GM18951 (cell line): ENCODE measurements around the gene RASA3.

Experiments used
- POLR2A ChIP-seq: IDR thresholded peaks from 4 replicates; pipeline ENCODE4 v1.6.1; 2011; ENCODE audit warnings: mild to moderate bottlenecking; ENCODE audit not compliant: insufficient read length, insufficient read depth; ENCODE audit errors: extremely low read depth
- in situ Hi-C: fragments of 300-500 bp; cut with MboI; formaldehyde crosslinking; loops from one replicate; pipeline ENCODE4 v1.12.0; 2022; ENCODE audit warnings: low sequenced_read_pairs, mixed read lengths, inconsistent platforms; ENCODE audit not compliant: unreplicated experiment

RASA3 gene

DNA sequence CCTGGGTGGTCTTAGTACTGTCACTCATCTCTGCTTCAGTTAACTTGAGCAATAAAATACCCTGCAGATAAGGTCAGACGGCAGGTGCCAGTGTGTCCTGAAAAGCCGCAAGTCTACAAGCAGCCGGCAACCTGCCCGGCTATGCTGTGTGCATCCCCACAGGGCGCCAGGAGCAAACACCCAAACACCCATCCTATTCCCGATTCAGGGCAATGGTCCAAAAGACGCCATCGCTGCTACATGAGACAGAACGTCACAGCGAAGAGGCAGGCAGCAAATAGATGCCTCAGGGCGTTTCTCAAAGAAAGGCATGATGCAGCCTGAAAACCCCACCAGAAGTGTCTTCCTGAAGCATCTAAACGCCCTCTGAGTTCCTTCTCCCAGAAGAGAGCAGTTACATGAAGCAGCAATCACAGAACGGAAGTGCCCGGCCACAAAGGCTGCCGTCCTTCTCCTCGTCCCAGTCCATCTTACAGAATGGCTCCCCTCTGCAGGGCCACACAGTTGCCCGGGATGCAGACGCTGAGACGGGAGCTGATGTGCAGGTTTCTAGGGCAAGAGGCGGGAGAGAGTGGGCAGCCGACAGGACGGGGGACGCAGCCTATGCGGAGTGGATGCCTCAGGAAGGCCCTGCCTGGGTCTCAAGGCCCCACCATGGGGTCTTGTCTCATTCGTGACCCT is 35.1 kb downstream of the RASA3 start:
- no peak for TF ChIP-seq POLR2A
- in situ Hi-C loops = no loop called here

DNA sequence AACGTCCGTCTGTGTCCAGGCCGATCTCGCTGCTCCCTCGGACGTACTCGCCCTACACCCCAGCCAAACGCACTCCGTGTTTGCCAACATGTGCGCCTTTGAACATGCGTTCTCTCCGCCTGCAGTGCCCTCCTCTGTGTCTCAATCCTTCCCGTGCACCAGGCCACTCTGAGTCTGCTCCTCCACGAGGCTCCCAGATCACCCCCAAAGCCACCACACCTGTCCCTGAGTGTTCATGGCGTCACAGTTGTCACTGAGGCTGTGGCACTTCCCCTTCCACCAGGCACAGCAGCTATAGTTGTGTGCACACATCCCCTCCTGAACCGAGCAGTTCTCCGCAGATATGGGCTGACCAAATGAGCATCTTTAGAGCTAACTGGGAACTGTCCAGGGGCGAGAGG is 35.6 kb downstream of the RASA3 start:
- in situ Hi-C loops = no loop called here

DNA sequence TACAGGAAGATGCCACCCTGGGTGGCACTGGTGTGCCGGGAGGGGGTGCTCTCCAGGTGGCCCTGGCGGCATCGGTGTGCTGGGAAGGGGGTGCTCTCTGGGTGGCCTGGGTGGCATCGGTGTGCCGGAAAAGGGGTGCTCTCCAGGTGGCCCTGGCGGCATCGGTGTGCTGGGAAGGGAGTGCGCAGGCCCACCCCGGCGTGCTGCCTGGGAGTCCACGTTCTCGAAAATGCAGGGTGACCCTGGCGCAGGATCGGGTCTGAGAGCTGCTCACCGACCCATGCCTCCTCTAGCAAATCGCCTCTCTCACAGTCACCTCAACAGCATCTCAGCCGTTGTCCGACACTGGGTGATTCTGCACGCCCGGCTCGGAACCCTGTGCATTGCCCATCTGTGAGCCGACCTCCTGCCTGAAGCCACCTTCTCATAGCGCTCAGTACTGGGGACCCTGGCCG is 36.4 kb downstream of the RASA3 start:
- TF ChIP-seq POLR2A = no peak
- in situ Hi-C loops = no loop called here

More for the DNA sequence above, 35.6 kb downstream of the RASA3 start:
- no peak for TF ChIP-seq POLR2A

DNA sequence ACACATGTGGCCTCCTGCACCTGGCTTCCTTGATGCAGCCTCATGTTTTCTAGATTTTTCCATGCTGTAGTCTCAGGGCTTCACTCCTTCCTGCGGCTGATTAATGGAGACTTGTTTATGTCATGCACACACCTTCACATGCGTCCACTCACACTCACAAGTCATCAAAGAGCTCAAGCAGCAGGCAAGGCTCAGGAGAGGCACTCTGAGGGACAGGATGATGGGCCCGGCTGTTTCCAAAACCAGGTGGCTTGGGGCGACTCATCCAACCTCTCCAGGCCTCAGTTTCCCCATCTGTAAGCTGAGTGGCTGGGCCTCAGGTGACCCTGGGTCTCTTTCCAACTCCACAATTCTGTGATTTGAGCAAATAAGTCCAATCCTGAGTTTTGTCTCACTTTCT is 36.9 kb downstream of the RASA3 start:
- in situ Hi-C loops = no loop called here
- no peak for TF ChIP-seq POLR2A

DNA sequence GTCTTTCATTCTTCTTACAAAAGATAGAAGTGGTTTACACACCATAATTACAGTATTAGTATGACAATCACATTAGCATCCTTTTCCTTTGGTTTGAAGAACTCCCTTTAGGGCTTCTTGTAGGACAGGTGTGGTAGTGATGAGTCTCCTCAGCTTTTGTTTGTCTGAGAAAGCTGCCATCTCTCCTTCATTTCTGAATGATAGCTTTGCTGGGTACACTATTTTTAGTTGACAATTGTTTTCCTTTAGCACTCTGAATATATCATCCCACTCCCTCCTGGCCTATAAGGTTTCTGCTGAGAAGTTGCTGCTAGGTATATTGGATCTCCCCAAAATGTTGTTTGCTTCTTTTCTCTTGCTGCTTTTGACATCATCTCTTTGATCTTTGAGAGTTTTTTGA is 39.3 kb downstream of the RASA3 start:
- TF ChIP-seq POLR2A = no peak

DNA sequence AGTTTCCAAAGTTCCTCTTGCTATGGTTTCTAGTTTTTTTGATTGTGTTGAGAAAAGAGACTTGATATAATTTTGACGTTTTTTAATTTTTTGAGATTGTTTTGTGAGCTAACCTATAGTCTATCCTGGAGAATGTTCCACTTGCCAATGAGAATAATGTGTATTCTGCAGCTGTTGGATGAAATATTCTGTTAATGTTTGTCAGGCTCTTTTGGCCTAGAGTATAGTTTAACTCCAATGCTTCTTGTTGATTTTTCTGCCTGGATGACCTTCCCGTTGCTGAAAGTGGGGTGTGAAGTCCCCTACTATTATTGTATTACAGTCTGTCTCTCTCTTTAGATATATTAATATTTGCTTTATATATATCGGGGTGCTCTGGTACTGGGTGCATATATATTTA is 40.0 kb downstream of the RASA3 start:
- TF ChIP-seq POLR2A = no peak
- in situ Hi-C loops = no loop called here

More for the DNA sequence above, 39.3 kb downstream of the RASA3 start:
- in situ Hi-C loops = no loop called here

DNA sequence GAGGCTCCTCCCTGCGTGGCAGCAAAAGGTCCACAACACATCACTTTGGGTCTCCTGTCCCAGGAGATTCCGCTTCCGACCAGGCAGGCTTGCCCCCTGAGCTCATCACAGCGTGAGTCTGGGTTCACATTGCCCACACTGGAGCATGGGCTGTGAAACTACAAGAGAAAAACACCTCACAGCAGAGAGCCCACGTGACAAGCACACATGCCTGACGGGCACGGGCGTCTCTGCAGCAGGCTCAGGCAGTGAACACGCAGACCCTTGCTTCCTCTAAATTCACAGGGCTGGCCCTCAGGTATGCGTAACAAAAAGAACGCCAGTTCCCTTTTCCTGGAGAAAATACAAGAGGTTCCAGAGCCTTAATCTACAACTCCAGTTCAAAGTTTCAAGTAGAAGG is 41.9 kb downstream of the RASA3 start:
- TF ChIP-seq POLR2A = no peak
- in situ Hi-C loops = no loop called here

DNA sequence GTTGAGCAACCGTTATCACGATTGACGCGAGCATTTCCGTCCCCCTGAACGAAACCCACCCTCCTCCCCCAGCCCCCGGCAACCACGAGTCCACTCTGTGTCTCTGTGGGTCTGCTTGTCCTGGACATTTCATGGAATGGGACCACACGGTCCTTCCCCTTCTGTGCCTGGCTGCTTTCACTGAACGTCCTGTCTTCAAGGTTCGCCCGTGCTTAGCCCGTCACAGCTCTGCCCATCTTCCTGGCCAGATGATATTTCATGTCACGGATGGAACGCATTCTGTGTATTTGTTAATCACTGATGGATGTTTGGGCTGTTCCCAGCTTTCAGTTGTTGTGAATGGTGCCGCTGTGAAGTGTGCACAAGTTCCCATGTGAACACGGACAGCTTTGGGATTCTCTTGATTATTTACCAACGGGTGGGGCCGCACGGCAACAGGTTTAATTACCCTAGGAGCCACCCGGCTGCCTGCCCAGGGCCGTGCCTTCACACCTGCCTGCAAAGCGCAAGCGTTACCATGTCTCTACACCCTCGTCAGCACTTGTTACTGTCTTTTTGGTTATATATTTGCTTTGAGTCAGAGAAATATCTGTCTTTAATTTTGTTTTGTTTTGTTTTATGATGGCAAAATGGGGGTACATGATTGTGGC is 42.5 kb downstream of the RASA3 start:
- in situ Hi-C loops = no loop called here
- no peak for TF ChIP-seq POLR2A

DNA sequence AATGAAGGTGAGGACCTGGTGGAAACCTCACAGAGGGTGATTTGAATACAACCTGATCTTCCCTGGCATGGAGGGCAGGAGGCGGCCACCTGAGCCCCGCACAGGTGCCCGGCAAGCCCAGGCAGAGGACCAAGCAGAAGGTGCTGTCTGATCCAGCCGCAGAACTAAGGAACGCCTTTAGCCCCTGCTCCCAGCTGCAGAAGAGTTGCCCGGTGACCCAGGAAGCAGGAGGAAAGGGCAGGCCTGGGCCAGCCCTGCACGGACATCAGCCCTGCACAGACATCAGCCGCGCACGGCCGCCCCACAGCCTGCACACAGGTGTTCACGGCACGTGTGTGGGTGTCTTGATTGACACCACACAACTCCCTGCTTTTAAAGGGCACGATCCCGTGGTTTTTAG is 43.1 kb downstream of the RASA3 start:
- in situ Hi-C loops = no loop called here
- no peak for TF ChIP-seq POLR2A

DNA sequence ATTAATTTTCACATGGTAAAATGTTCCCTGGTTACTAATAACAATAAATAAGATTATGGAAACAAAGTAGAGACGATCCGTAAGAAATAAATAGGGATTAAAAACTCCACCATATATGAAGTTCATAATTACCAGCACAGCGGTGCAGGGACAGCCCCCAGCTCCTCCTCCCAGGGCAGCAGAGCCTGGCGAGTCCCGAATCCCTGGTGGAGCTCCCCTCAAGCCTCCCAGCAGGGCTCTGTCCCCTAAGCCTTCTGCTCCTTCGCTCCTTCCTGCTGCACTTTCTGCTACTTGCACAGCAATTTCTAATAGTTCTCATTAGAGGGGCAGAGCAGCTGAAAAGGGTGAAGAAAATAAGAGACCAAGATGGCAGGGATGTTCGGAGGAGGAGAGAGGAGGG is 43.6 kb downstream of the RASA3 start:
- no peak for TF ChIP-seq POLR2A
- in situ Hi-C loops = no loop called here

DNA sequence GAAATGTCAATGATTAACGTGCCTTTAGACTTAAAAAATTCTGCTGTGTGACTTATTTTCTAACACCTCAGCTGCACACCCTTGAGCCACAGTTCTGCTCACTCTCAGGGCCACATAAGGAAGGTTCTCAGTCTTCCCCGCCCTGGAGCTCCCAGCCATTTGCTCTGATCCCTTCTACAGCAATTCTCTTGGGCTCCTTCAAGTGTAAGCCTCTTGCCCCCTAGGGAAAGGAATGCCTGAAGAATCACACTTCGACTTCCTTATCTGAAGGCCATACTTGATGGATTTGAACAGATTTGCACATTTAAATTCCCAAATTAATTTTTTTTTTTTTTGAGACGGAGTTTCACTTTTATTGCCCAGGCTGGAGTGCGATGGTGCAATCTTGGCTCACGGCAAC is 44.2 kb downstream of the RASA3 start:
- in situ Hi-C loops = no loop called here
- no peak for TF ChIP-seq POLR2A

DNA sequence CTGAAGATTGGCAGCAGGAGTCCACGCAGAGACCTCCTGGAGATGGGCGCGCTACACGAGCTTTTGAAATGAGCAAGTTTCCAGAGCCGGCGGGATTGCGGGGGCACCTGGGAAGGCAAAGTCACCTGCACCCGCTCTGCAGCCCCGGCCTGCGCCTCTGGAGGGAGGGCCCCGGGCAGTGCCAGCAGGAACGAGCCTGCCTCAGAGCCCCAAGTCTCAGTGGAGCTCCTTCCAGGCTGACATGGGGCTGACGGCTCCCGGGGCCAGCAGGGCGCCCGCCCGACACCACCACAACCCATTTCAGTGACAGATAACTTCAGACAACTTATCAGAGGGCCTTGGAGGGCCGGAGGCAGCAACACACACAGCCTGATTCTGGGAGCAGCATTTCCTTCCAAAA is 45.0 kb downstream of the RASA3 start:
- TF ChIP-seq POLR2A = no peak
- in situ Hi-C loops = no loop called here

DNA sequence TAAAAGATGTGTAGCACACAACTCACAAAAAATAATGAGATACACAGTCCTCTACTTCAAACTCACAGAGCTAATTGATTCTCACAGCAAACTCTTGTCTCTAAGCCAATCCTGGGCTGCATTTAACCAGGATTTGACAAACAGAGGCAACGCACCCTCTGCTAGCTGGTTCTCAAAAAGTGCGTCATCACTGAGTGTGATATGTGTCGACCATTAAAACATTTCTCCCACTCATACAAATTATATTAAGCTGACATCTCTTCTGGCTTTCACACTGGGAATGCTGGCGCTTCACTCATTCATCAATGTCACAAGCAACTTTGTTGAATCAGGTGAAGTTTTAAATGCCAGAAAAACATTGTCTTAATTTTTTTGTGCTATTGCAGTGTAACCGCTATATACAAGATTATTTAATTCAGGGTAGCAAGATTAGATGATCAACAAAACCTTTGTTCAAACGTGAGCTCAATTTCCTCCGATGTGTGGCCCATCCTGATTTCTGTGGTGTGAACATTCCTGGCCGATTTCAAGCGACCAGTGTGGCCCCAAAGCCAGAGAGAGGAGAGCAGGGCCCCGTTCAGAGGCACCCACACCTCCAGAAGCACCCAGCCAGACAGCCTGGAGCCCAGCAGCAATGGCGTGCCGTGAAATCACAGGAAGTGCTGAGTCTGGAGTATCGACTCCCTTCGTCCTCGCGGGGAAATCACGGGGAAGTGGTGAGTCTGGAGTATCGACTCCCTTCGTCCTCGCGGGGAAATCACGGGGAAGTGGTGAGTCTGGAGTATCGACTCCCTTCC is 49.4 kb downstream of the RASA3 start:
- no peak for TF ChIP-seq POLR2A
- in situ Hi-C loops = no loop called here
